ENCODE data around the gene PCDH9.

GRCh38 chr13:66847541-66847940, 382.6 kb downstream of the PCDH9 start:
- TF ChIP-seq SUZ12 (IDR thresholded peaks at IDR 0.05; ENCODE audit: extremely low read depth, insufficient read depth, insufficient read length) (no peak), ZNF274 (IDR thresholded peaks at IDR 0.05; ENCODE audit: low read depth, low read length) (no peak), YY1 (IDR thresholded peaks at IDR 0.05; ENCODE audit: insufficient read depth, insufficient read length) (no peak)

All from NT2/D1 (cell line).